Spleen (tissue), 7 donors: Measurements from ENCODE around the gene RSPO3.

Source experiments
- CTCF ChIP-seq, 11 experiments: fragments of 200-600 bp in 7 of 11; fragments of 450-650 bp in 4 of 11; sonication (generic) in 4 of 11; IDR thresholded peaks in 8 of 11; conservative IDR thresholded peaks in 3 of 11; 1 replicate in 7 of 11; 2 replicates in 4 of 11; pipeline versions ENCODE4 v1.4.0 to v1.8.0; 2016 to 2021; ENCODE audit warnings: antibody characterized with exemption in 11 of 11, inconsistent platforms in 4 of 11, mild to moderate bottlenecking in 1 of 11
- POLR2AphosphoS5 ChIP-seq, 3 donors: sonication (generic); formaldehyde crosslinking; IDR thresholded peaks; one replicate each; pipeline ENCODE4 v1.5.1; 2017; ENCODE audit warnings: antibody characterized with exemption in 3 of 3
- donor health status: DM: no; HTN: no; CAD: no; lungs with moderate emphysema.
- donor health status: DM: no; HTN: no; CAD: no.
- donor health status: DM: no; HTN: no; CAD: no.

- TF ChIP-seq CTCF (IDR thresholded peaks at IDR 0.05 in 8 of 11, conservative IDR thresholded peaks at IDR 0.05 in 3 of 11), result no peak
- TF ChIP-seq POLR2AphosphoS5 (IDR thresholded peaks at IDR 0.05), result no peak
Observed at GRCh38 chr6:127162836-127163235, 44.4 kb downstream of the RSPO3 start.
